GM19239 (cell line): ENCODE results near the gene RHOU.

Experiments used
- DNase-seq: peaks from one replicate; pipeline ENCODE4 v3.0.0; 2011; ENCODE audit warnings: low spot score; ENCODE audit not compliant: insufficient read length
- FAIRE-seq: peaks from 2 replicates; lab custom pipeline; 2011; peaks lifted over from hg19 to GRCh38; lab: Jason Lieb, UNC

Gene RHOU

DNA sequence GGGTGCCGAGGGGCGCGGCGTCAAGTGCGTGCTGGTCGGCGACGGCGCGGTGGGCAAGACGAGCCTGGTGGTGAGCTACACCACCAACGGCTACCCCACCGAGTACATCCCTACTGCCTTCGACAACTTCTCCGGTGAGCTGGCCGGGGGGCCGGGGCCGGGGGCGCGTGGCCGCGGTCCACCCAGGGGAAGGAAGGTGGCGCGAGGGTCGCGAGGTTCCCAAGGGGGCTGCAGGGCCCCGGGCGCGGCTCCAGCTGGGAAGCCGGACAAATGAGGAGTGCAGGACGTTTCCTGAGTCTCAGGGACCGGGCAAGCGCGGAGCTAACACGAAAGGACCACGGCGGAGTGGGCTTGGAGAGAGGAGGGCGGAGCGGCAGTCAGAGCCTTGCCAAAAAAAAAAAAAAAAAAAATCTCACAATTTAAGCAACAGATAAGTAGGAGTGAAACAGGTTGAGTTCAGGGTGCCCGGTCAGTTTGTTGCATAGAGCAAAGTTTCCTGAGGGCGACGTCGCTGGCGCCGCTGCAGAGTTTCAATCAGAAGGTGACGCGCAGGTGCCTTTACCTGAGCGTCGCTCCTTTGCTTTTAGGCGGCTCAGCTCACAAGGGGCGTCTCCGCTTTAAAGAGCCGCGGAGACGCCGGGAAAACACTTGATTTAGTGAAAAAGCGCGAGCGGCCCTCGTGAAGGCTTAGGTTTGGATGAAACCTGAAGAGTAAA is 750 bp downstream of the RHOU start:
- no peak for FAIRE-seq
- no peak for DNase-seq

DNA sequence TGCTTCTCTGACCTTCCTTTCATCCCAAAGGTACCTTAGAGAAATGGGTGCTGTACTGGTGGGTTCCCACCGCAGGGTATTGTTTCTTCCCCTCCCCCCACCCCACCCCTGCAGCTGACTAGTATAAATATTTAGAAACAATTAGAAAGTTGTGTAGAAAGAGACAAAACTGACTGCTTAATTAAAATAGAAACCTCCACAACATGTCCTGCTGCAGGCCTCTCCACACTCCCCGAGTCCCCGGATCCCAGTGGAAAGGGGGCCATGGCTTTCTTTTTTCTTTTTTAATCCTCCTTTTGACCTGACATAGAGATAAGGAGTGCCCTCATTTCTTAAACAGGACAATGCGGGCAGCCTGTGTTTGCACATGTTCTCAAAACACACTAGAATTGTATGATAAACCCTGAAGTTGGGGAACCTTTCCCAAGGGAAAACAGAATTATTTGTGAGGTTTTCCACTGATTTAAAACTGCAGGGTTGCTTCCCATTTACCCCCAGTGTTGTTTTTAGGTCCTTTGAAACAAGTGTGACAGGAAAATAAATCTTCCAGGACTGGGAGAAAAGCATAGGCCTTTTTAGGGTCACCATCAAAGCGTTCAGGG is 1.7 kb downstream of the RHOU start:
- FAIRE-seq, result no peak
- DNase-seq, result no peak

DNA sequence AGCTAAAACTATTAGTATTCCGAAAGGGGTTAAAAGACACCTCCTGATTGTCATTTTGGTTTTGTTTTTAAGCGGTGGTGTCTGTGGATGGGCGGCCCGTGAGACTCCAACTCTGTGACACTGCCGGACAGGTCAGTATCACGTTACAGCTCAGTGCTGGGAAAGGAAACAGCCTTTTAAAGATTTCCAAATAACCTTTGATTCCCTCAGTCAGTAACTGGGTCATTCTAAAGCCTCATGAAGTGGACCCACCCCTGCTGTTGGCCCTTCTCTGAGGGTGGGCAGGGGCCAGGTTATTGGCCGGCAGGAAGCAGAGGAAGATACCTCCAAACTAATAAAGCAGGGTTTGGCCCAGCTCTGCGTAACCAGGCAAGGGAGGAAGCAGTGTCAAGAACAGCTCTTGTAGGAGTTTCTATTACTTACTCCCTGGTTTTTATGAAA is 2.3 kb downstream of the RHOU start:
- no peak for DNase-seq
- no peak for FAIRE-seq

DNA sequence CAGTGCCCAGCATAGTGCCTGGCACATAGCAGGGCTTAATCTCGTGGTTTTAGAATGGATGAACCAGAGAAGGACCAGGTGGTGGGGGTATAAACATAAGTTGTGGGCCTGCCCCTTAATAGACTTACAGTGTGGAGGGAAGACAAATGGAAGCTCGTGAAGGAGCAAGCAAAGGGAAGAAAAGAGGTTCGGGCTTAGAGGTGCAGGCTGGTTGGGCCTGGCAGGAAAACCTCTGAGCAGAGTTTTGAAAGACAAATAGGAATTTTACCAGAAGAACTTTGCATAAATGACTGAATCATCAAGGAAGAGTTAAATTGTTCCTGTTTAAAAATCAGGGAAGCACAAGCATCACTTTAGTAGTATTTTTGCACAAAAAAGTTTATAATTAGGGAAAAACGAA is 4.5 kb downstream of the RHOU start:
- DNase-seq, result no peak
- FAIRE-seq, result no peak

DNA sequence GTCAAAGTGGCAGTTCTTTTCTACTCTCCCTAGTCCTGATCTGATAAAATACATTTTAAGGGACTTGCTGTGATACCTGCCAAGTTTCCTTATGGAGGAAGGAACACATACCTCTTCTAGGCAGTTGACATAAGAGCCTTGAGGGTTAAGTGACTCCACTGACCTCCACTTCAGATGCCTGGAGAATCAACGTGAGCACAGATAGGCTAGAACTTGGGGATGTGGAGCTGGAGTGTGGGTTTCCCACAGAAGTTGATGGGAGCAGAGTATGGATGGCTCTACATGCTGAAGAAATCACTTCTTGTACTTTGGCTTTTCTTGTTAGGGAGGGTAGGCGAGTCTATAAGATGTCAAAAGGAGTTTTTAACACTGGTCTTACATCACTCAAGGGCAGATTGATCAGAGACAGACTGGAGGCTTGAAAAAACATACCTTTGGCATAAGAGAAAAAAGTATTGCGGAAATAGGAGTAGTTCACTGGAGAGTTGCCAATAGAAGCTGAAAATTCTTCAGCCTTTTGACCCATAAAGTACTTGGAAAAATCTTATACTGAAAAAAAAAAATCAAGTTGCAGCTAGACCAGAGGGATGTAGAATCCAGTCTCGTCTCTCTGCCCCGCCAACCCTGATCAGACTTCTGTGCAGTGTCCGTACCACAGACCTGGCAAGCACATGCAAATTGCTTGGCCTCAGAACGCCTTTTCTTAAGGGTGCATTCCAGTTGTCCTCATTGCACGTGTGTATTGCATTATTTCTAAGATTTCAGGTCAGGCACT is 5.5 kb downstream of the RHOU start:
- FAIRE-seq, result no peak

DNA sequence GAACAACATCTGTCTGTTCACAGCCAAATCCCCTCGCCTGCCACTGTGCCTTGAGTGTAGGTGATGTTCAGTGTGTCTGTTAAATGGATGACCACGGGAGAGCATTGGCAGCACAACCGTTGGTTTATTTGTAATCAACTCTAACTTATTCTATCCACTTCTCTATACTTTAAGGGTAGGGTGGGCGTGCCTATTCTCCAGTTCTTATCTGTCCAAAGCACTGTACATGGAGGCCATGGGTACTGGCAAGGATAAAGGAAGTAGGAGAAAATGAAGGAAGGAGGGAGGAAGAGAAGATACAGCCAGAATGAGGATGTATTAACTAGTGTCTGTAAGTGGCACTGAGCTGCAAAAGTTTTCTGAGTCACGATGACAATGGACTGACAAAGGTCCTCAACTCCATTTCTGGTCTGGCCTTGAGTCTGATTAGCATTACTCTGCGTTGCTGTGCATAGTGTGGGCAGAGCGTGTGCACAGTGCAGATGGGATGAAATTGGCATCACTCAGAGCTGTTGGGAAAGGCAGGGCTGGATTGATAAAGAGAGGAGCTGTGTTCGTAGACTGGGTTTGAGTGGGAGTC is 7.1 kb downstream of the RHOU start:
- DNase-seq, result no peak
- FAIRE-seq, result no peak

More for the DNA sequence above, 5.5 kb downstream of the RHOU start:
- DNase-seq, result no peak

DNA sequence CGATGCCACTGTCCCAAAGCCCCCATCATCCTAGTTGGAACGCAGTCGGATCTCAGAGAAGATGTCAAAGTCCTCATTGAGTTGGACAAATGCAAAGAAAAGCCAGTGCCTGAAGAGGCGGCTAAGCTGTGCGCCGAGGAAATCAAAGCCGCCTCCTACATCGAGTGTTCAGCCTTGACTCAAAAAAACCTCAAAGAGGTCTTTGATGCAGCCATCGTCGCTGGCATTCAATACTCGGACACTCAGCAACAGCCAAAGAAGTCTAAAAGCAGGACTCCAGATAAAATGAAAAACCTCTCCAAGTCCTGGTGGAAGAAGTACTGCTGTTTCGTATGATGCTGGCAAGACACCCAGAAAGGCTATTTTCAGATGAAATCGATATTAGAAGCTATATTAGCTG is 8.1 kb downstream of the RHOU start:
- FAIRE-seq, result no peak

DNA sequence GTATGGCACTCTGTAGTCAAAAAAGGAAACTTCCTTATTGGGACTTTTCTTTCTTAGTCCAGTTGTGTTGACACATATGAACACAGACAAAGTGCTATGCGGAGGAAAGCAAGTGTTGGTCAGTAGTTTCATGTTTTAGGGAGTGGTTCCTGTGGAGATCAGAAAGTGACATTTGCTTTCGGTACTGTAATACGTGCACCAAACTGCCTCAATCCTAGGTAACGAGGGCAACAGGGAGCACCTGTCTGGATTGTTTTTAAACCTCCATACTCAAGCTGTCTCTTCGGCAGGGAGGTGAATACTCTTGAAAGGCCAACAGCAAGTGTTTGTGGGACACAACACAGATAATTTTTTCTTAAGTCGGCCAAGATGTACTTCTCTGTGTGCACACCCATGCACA is 9.1 kb downstream of the RHOU start:
- no peak for FAIRE-seq

More for the DNA sequence above, 8.1 kb downstream of the RHOU start:
- DNase-seq, result no peak

DNA sequence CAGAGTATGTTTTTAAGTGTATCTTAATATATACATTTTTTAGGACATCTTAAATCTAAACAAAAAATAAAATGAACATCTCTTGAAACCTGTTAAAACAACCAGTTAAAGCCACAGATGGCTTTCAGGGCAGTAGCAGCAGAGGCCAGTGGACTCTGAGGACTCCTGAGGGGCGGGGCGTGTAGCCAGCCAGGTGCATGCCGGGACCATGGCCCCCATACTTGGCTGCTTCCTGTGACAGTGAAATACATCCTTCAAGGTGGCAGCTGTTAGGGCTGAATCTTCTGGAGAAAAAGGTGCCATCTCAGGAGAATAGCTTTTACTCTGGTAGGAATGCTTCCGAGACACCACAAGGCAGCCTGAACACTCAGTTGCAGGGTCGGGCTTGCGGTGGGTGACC is 9.6 kb downstream of the RHOU start:
- DNase-seq (no peak), FAIRE-seq (no peak)

More for the DNA sequence above, 9.1 kb downstream of the RHOU start:
- no peak for DNase-seq

DNA sequence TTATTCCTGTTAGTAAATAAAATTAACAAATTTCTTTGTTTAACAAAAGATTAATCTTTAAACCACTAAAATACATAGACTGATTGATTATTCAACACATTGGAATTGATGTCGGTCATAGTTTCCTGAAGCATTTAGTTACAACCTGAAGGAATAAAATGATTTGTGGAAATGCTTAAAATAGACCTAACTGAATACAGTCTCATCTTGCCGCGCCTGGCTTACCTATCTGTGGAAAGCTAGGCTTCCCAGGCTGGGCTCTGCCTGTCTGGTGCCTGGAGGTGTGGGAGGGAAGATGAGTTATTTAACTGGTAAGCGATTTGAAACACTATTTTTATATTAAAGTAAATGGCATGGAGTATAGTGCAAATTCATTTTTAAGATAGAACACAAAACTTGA is 10.2 kb downstream of the RHOU start:
- DNase-seq (no peak), FAIRE-seq (no peak)

DNA sequence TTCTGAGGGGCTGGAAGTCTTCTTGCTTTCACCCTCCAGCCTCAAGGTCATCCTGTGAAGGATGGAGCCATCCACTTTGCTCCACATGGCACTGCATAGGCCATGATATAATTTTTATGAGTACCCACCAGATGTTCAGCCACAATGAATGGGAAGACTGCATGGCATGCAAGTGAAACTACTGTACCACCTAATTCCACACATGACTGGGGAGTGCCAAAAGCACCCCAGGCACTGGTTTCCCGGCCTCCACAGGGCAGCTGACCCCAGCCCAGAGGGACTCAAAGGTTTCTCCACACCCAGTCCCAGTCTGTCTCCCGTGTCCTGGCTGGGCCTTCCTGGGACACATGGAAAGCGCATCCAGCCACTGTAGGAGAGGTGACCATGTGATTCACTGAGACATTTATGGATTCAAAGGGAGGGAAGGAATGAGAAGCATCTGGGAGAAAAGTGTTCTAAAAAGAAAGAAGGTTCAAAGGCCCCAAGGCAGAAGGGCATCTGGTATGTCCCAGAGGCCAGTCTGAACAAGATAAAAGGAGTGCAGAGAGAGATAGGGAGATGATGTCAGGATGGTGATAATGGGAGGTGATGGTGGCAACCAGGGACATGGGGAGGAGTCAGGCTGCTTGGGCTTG is 12.1 kb downstream of the RHOU start:
- FAIRE-seq (no peak), DNase-seq (no peak)

DNA sequence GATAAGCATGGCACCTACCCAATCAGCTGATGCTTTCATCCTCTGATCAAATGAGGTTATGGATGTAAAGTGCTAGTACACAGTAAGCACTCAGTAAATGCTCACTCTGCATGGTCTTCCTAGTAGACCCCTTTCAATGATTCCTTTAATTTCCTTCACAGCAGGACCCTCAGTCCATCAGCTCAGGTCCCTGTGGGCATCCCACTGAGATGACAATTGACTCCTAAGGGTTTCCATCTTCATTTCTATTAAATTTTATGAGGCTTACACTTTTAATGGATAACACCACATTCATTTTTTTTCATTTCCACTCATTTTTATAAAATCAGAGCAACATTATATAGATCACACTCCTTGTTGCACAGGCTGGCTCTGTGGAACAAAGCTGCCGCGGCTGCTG is 12.8 kb downstream of the RHOU start:
- no peak for DNase-seq
- FAIRE-seq, result no peak

DNA sequence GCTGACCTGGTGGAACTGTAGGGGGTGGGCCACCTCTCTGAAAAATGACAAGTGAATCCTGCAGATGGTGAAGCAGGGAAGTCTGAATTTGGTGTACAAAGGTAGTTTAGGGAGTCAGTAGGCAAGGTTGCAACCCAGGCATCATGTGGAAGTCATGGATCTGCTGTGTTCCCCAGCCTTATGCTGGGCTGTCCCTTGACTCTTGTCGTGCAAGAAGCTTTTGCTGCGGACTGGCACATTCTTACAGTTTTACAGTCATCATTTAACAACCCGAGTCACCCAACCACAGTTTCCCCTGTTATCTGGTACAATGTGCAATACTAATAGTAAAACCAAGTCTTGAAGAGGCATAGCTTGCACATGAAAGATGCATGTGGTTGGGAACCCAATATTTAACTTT is 13.2 kb downstream of the RHOU start:
- FAIRE-seq (no peak), DNase-seq (no peak)

DNA sequence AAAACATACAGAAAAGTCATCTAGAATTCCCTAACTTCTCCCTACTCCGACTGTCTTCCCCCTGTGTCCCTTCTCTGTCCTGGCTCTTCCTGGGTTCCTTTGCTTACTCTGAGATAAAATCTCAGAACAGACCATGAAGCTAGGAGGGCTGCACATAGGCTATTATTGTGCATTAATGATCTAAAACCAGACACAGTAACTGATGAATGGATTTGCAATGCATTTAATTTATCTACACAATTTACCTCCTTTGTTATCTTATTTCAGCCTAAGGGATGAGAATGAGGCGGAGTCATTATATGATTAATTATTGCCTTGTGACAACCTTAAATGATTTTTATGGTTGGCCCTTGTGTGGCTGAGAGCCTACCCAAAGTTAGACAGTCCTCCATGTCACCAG is 14.5 kb downstream of the RHOU start:
- FAIRE-seq, result no peak
- no peak for DNase-seq

DNA sequence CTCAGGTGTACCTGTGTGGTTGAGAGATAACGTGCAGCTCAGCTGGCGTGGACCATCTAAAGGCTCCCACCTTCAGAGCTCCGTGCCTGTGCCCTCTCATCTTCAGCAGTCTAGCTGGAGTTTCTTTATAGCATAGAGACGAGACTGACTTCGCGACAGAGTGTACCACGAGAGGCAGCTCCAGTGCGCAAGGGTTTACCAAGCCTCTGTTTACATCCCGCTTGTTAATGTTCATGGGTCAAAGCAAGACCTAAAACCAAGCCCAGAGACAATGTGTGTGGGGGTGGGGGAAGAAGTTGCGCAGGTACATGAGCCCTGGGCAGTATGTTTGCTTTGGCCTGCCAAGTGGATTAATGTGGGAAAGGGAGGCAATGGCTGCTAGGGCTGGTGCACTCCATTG is 15.6 kb downstream of the RHOU start:
- DNase-seq, result no peak
- FAIRE-seq, result no peak

DNA sequence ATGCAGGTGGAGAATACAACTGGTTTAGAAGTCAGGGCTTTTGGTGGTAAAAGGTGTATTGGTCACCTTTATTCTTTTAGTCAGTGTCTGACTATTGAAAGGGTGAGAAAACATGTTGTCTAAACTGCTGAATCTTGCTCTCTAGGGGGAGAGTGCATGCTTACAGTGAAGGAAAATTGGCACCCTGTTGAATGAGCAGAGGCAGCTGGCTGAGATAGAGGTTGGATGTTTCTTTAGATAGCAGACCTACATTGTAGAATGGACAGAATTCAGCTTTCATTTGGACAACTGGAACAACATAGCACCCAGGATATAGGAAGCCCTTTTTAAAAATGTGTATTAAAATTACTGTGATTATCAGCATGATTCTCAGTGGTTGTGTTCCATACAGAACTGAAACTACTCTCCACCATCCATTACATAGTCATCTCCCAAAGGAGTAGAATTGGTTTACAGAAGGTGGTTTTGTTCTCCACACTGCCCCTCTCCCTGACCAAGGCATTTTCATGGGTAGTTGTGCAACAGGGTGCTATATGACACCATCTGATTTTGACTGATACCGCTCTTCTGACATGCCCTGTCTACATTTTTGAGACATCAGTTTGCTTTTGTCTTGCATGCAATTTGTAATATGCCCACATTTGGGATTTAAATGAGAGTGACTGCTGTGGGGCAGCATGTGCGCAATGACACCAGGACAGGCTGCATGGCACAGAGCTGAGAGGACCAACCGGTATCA is 16.2 kb downstream of the RHOU start:
- DNase-seq (no peak), FAIRE-seq (peak; percentile 67)

DNA sequence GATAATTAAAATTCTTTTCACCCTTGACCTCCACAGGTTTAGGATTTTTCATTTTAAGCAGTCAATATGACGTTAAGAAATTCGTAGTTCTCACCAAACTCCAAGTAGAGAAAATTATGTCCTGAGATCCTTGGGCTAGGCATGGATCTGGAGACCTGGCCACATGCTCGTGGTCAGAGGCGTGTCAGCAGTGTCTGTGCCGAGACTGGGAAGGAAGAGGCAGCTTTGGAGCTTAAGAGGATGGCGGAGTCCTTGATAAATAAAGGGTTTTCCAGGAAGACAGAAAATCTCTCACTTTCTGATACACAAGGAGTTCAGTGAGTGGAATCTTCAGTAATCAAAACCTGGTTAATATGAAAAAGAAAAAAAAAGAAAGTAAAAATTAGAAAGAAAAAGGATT is 17.0 kb downstream of the RHOU start:
- DNase-seq (no peak), FAIRE-seq (no peak)

DNA sequence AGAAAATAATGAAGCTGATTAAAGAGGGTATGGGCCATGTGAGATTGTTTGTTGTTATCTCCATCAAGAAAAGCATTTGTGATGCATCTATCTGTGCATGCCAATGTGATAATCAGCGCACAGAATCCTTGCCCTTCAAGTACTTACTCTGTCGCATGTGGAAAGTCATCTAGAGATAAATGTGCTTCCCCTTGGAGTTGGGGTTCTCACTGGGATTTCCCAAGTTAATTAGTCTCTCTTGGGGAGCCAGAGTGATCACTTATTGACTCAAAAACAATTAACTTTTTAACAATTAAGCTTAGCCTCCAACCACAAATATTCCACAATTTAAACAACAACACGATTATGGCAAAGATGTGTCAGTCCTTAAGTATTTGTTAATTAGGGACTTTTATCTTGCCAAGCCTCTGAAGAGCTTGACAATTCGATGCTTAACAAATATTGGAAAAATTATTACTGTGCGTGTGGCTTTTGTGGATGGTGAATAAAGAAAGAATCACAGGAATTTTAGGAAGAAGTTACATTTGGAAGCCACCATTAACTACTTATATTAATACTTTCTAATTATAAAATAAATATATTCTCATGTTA is 17.5 kb downstream of the RHOU start:
- FAIRE-seq (peak; percentile 37), DNase-seq (no peak)

DNA sequence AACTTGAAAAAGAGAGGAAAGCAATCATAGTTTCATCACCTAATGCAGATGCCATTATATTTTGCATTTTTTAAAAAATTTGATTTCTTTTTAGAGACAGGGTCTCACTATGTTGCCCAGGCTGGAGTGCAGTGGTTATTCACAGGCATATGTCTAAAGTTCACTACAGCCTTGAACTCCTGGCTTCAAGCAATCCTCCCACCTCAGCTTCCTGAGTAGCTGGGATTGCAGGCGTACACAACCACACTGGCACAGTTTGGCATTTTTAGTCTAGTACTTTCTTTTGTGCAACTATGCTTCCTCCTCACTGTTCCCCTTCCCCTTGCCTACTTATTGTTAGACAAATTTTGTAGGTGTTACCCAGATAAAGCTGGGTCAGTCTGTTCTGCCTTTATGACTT is 18.0 kb downstream of the RHOU start:
- FAIRE-seq (no peak), DNase-seq (no peak)
